HG03469 (cell line): ENCODE data around the gene ST8SIA2.

Experiments
- ATAC-seq: cut with Tn5 transposase; IDR thresholded peaks from one replicate; pipeline ENCODE4 v1.9.1; 2021; ENCODE audit warnings: mild to moderate bottlenecking, moderate library complexity, moderate number of reproducible peaks; ENCODE audit not compliant: unreplicated experiment

Gene ST8SIA2

GRCh38 chr15:92395098-92395635, 1.5 kb downstream of the ST8SIA2 start:
- no peak for ATAC-seq

- no peak for ATAC-seq
Observed at GRCh38 chr15:92399271-92399950, 5.7 kb downstream of the ST8SIA2 start.

DNA sequence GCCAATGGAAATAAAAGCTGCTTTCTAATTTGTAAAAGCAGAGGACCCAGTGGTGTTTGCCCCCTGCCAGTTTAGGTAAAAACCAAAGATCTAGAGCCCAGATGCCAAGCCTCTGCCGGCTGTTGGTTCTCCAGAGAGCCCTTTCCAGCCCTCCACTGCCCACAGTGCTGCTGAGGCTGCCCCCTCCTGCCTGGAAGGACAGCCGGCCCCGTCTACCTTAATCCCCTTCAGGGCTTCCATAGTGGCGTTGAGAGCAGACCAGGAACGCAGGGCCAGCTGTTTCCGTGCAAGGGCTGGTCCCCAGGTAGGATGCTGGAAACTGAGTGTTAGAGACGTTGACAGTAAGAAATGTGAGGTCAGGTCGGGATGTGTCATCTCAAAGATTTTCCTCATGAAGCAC, 6.9 kb downstream of the ST8SIA2 start:
- no peak for ATAC-seq

GRCh38 chr15:92400980-92401787, 7.5 kb downstream of the ST8SIA2 start:
- no peak for ATAC-seq

GRCh38 chr15:92402751-92403150, 9.1 kb downstream of the ST8SIA2 start:
- no peak for ATAC-seq

GRCh38 chr15:92405942-92406341, 12.3 kb downstream of the ST8SIA2 start:
- ATAC-seq, result no peak

GRCh38 chr15:92407321-92407720, 13.6 kb downstream of the ST8SIA2 start:
- ATAC-seq, result no peak

GRCh38 chr15:92407916-92408315, 14.2 kb downstream of the ST8SIA2 start:
- no peak for ATAC-seq

- ATAC-seq, result no peak
Observed at GRCh38 chr15:92409006-92409405, 15.3 kb downstream of the ST8SIA2 start.

DNA sequence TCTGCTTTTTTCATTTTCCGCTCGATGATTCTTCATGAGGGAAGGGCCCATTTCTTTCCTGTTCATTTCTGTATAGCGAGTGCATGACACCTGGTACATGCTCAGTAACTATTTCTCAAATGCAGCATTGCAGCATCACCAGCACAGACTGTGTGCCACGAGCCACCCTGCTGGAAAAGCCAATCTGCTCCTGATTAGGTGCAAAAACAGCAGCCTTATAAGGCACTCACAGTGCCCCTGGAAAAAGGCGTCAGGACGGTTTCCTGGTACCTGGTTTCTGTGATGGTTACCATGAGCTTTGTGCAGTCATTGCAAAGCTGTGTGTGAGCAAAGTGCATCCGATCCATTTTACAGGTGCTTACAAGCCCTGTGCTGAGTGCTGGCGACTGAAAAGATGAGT, 15.8 kb downstream of the ST8SIA2 start:
- ATAC-seq, result no peak

DNA sequence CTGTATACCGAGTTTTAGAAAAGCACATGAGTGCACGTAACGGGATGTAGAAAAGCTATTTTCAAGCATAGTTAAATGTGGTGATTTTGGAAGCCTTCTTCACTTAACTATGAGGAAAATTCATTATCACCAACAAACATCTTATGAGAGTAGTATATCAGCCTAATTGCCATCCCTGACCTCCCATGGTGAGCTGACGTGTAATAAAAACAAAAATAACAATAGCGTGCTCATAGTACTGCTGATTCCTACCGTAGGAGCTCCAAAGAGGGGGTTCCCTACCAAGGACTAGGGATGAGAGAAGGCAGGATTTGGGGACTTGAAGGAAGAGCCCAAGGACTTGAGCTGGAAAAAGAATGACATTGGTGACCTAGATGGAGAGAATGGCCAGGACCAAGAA, 16.9 kb downstream of the ST8SIA2 start:
- no peak for ATAC-seq

GRCh38 chr15:92411256-92411655, 17.6 kb downstream of the ST8SIA2 start:
- no peak for ATAC-seq

DNA sequence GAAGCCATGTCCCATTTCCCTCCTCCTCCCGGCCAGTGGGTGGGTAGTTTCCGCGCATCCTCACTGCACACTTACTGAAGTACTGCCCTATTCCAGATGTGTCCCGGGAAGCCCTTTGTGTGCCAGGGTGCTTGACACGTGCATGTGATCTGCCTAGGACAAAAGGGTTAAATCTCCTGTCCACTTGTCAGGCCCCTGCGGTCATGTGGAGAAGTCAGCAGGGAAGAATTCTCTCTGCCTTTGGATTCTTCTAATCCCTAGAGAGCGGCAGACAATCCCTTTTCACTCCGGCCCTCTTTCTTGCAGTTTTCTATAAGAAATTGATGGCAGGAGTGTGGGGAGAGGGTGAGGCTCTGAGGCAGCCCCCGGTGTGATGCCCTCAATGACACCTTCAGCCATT, 19.8 kb downstream of the ST8SIA2 start:
- no peak for ATAC-seq

DNA sequence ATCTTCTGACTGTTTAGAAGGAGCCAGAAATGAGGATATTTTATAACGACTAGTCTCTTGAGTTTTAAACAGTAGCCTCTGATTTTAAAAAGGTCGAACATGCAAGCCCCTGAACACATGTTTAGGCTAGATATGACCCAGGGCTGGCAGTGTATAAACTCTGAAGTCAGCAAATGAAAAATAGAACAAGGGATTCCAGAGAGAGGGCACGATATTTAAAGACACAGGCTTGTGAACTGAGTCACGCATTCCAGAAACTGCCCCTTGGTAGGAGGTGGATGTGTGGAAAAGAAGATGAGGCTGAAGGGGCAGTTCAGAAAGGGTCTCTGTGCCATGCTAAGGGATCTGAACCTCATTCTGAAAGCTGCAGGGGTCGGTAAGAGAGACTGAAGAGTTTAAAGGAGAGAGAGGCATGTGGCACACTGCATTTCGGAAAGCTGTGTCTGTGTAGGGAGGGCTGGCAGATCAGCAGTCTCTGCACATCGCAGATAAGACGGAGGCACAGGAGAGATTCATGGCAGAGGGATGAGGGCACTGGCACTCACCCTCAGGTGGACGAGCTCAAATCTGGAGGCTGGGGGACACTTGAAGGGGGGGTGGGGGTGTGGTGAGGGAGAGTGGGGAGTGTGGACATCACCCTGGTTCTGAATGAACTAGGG, 22.1 kb downstream of the ST8SIA2 start:
- no peak for ATAC-seq

DNA sequence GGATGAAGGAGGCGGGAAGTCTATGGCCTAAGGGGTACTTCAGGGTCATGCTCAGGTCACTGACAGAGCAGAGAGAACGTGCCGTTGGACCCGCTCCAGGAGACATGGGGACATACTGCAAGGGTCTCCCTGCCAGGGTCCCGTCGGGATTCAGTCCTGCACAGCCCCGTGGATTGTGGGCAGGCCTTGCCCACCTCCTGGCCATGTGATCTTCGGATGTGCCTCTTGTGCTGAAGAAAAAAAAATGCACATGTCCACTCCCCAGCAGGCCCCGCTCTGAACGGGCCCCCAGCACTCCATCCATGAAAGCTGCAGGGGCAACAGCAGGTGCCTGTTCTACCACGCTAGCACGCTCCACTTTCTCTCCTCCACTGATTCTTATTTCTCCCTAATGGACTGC, 22.9 kb downstream of the ST8SIA2 start:
- ATAC-seq, result no peak

DNA sequence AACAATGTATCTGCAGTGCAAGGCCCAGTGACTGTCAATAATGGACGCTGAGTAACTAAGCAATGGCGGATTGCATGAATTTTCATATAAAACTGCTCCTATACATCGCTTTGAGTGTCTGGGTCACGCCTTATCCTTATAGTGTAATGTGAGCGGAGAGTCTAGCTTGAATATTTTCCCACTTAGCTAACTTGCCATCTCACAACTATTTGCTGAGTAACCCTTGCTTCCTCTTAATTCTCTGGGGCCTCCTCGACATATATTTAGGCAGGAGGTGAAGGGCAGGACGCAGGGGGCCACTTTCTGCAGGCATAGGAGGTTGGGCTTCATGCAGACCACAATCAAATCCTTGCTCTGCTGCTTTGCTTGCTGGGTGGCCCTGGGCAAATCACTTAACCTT, 24.0 kb downstream of the ST8SIA2 start:
- ATAC-seq, result no peak

DNA sequence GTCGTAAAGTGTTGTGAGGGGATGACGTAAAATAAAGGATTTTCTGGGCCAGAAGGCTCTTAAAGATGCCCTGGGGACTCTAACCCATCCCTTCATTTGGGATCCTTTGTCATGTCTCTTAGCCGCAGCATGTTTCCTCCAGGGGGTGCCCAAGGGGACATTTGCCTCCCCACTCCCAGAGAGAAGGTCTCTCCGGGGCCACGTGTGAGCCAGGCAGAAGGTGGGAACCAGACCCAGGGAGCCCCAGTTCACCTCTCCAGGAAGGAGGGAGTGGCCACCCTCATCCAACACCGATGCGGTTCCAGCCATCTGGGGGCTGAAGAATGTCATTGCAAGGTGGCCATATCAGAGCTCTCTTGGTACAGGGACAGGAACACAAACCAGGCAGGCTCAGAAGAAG, 25.2 kb downstream of the ST8SIA2 start:
- ATAC-seq, result no peak

- ATAC-seq, result no peak
Observed at GRCh38 chr15:92421976-92422375, 28.3 kb downstream of the ST8SIA2 start.

DNA sequence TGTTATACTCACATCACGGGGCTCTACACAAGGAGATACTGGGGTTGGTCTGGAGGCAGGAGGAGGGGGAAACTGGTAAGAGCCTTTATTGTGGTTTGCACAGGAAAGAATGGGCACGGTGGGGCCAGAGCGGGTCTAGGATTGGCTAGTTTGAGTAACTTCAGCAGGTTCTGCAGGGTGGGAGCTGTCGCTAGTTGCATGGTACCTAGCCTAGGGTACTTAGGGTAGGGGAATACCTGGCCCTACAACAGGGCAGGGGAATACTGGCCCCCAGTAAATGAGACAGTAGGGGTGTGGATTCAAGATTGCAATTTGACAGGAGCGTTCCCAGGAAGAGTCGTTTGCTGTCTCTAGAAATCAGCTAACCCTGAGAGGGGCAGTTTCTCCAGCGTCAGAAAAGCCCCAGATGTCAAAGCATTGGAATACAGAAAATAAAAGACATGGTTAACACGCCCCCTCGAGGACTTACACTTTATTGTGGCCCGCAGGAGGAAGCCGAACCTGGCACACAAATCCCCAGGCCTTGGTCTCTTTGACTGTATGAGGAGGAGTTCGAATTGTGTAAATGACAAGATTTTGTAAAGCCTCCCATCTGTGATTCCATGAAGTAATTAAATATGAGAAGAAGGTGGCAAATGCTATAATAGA, 32.0 kb downstream of the ST8SIA2 start:
- no peak for ATAC-seq

GRCh38 chr15:92429378-92430068, 35.8 kb downstream of the ST8SIA2 start:
- no peak for ATAC-seq

- ATAC-seq, result no peak
Observed at GRCh38 chr15:92430069-92430440, 36.4 kb downstream of the ST8SIA2 start.
